ENCODE measurements around the gene ZBED1. TPM values are rescaled to one million over a fixed set of nuclear protein-coding genes. Genes with fewer than 3 reads are reported as not detected.
"Not testable (repeated sequence)": the region's sequence is repeated elsewhere in the genome, so short reads cannot be mapped to it uniquely, and the experiment has no call there.

ZBED1 gene
- total RNA-seq, 1 experiment from 2014 or later = 17.3 TPM

DNA sequence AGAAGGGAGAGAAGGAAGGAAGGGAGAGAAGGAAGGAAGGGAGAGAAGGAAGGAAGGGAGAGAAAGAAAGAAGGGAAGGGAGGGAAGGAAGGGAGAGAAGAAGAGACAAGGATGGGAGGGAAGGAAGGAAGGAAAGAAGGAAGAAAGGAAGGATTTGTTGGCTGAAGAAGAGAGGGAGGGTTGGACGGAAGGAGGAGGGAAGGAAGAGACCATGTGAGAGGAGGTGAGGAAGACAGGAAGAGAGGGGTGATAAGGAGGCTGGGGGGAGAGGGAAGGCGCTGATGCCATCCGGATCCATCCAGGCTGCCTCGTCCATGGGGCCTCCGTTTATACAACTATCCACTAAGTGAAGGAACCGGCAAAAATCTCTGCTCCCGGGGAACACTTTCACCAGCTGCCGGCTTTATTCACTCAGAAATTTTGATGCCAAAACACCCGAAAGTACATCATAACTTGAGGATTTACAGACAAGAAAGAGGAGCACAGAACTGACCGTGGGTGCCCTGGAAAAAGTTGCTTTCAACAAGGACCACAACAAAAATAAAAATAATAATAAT, 14.9 kb downstream of the ZBED1 start:
- Mint-ChIP-seq H3K4me1 (ENCODE audit: low read depth, unreplicated experiment) (no peaks in the 10 kb centered on the region), H3K27ac (ENCODE audit: unreplicated experiment) (no peak overlapping the region), H3K36me3 (ENCODE audit: insufficient read depth, unreplicated experiment) (peaks cover 15% of the 10 kb centered on the region), H3K9me3 (ENCODE audit: low read depth, unreplicated experiment) (no peaks in the 10 kb centered on the region), H3K27me3 (ENCODE audit: unreplicated experiment) (no peaks in the 10 kb centered on the region), H3K4me3 (ENCODE audit: low read depth, unreplicated experiment) (no peak overlapping the region)
- DNase-seq = no peak
- no TSS peak for BruUV-seq (replicated peaks)
- intact Hi-C loops (cut with micrococcal nuclease; ENCODE audit: unreplicated experiment) = no loop called here
- CTCF ChIA-PET = no interaction called here
- TF ChIP-seq, protein P1, sequence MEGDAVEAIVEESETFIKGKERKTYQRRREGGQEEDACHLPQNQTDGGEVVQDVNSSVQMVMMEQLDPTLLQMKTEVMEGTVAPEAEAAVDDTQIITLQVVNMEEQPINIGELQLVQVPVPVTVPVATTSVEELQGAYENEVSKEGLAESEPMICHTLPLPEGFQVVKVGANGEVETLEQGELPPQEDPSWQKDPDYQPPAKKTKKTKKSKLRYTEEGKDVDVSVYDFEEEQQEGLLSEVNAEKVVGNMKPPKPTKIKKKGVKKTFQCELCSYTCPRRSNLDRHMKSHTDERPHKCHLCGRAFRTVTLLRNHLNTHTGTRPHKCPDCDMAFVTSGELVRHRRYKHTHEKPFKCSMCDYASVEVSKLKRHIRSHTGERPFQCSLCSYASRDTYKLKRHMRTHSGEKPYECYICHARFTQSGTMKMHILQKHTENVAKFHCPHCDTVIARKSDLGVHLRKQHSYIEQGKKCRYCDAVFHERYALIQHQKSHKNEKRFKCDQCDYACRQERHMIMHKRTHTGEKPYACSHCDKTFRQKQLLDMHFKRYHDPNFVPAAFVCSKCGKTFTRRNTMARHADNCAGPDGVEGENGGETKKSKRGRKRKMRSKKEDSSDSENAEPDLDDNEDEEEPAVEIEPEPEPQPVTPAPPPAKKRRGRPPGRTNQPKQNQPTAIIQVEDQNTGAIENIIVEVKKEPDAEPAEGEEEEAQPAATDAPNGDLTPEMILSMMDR (IDR thresholded peaks at IDR 0.05; ENCODE audit: unreplicated experiment) = no peak

DNA sequence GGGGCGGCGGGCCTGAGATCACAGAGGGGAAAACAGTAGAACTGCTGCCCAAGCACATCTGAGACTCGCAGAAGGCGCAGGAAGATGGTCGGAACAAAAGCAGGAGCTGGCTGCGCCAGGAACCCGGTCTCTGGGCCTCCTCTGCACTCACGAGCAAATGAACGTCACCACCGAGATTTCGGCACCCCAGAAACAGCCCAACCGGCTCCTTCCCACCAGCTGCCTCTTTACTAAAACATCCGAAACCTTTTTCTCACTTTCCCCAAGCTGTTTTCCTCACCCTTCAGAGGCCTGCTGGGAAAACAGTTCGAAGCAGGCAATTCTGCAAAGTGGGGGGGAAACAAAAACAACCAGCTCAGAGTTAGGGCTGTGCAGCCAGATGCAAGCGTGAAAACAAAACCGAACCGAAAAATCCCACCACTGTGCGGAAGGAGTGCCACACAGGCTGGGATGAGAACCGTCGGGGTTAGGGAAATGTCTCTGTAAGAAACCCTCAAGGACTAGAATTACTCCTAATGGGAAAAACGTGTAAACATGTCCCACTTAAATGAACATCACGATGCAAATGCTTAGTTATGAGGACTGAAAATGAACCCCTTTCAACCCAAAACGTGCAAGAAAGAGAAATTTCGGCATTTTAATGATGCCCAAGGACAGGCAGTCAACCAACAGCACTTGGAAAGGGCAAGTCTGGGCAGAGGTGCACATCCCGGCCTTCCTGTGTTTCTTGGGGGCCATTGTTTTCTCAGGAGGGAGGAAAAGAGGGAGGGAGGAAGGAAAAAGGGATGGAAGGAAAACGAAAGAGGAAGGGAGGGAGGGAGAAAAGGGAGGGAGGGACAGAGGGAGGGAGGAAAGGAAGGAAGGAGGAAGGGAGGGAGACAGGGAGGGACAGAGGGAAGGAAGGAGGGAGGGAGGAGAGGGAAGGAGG, 15.8 kb downstream of the ZBED1 start:
- intact Hi-C loops (cut with micrococcal nuclease; ENCODE audit: unreplicated experiment) = no loop called here
- TF ChIP-seq, protein P1 (IDR thresholded peaks at IDR 0.05; ENCODE audit: unreplicated experiment) = no peak
- Mint-ChIP-seq H3K4me1 (ENCODE audit: low read depth, unreplicated experiment) (no peaks in the 10 kb centered on the region), H3K9me3 (ENCODE audit: low read depth, unreplicated experiment) (no peaks in the 10 kb centered on the region), H3K27ac (ENCODE audit: unreplicated experiment) (no peak overlapping the region), H3K36me3 (ENCODE audit: insufficient read depth, unreplicated experiment) (peaks cover 15% of the 10 kb centered on the region), H3K4me3 (ENCODE audit: low read depth, unreplicated experiment) (no peak overlapping the region), H3K27me3 (ENCODE audit: unreplicated experiment) (no peaks in the 10 kb centered on the region)
- DNase-seq = no peak
- BruUV-seq (replicated peaks) = no TSS peak
- CTCF ChIA-PET = no interaction called here

DNA sequence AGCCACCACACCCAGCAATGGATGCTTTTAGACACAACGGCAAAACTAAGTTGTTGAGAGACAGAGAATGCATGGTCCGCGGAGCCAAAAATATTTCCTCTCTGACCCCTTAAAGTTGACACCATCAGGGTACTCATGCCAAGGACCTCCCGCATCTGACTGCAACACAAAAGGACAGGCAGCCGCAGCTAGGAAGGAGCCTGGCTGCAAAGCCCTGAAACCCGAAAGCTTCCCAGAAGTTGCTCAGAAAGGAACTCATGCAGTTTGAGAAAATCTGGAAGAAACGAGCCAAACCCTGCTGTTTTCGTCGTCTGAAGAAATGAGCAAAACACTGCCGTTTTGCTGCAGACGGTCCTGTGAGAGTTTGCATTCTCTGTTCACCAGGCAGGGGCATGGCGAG, 16.5 kb downstream of the ZBED1 start:
- no peaks in the 10 kb centered on the region for H3K27me3 Mint-ChIP-seq (ENCODE audit: unreplicated experiment)
- no TSS peak for BruUV-seq (replicated peaks)
- H3K36me3 Mint-ChIP-seq (ENCODE audit: insufficient read depth, unreplicated experiment) = peaks cover 15% of the 10 kb centered on the region
- no peak overlapping the region for H3K27ac Mint-ChIP-seq (ENCODE audit: unreplicated experiment)
- H3K4me3 Mint-ChIP-seq (ENCODE audit: low read depth, unreplicated experiment) = no peak overlapping the region
- TF ChIP-seq, protein P1 (IDR thresholded peaks at IDR 0.05; ENCODE audit: unreplicated experiment) = no peak
- DNase-seq = no peak
- H3K9me3 Mint-ChIP-seq (ENCODE audit: low read depth, unreplicated experiment) = no peaks in the 10 kb centered on the region
- CTCF ChIA-PET = no interaction called here
- intact Hi-C loops (cut with micrococcal nuclease; ENCODE audit: unreplicated experiment) = no loop called here
- H3K4me1 Mint-ChIP-seq (ENCODE audit: low read depth, unreplicated experiment) = no peaks in the 10 kb centered on the region

DNA sequence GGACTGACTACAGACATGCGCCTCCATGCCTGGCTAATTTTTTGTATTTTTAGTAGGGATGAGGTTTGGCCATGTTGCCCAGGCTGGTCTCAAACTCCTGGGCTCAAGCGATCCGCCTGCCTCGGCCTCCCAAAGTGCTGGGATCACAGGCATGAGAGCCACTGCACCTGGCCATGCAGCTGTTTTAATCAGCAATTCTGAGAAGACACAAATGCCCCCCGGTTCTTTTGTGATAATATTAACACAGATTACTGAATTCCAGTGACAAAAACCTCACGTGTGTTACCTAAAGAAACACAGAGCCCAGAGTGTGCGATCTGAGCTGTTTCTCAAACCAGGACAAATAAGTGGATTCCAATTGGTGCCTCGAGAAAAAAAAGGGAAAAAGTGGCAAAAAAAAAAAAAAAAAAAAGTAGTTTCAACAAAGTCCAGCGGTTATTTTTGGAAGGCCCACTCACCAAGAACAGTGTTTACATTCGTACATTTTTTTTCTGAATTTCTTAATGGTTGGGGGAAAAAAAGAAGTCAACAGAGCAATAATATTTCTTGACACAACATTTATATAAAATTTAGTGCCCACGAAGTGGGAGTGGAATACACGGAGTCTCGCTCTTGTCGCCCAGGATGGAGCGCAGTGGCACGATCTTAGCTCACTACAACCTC, 17.2 kb downstream of the ZBED1 start:
- TF ChIP-seq, protein P1 (IDR thresholded peaks at IDR 0.05; ENCODE audit: unreplicated experiment) = no peak
- no TSS peak for BruUV-seq (replicated peaks)
- Mint-ChIP-seq H3K27me3 (ENCODE audit: unreplicated experiment) (no peaks in the 10 kb centered on the region), H3K4me3 (ENCODE audit: low read depth, unreplicated experiment) (no peak overlapping the region), H3K4me1 (ENCODE audit: low read depth, unreplicated experiment) (no peaks in the 10 kb centered on the region), H3K9me3 (ENCODE audit: low read depth, unreplicated experiment) (no peaks in the 10 kb centered on the region), H3K27ac (ENCODE audit: unreplicated experiment) (no peak overlapping the region), H3K36me3 (ENCODE audit: insufficient read depth, unreplicated experiment) (peaks cover 14% of the 10 kb centered on the region)
- intact Hi-C loops (cut with micrococcal nuclease; ENCODE audit: unreplicated experiment) = no loop called here
- CTCF ChIA-PET = no interaction called here
- no peak for DNase-seq

DNA sequence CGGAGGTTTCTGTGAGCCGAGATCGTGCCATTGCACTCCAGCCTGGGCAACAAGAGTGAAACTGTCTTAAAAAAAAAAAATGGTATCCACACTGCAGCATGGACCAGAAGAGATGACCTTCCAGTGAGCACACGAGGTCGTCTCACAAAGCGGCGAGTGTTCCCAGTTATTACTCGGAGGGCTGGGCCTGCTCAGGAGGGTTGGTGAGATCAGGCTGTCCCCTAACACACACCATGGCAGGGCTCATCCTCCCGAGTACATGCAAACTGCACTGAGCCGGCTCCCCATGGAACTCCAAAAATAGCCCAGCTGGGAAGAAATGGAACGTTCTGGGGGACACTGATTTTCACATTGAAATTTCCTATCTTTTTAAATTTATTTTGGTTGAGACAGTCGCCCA, 19.2 kb downstream of the ZBED1 start:
- H3K9me3 Mint-ChIP-seq (ENCODE audit: low read depth, unreplicated experiment); H3K27me3 Mint-ChIP-seq (ENCODE audit: unreplicated experiment); H3K27ac Mint-ChIP-seq (ENCODE audit: unreplicated experiment); intact Hi-C loops (cut with micrococcal nuclease; ENCODE audit: unreplicated experiment); CTCF ChIA-PET; BruUV-seq (replicated peaks); DNase-seq; H3K36me3 Mint-ChIP-seq (ENCODE audit: insufficient read depth, unreplicated experiment); H3K4me3 Mint-ChIP-seq (ENCODE audit: low read depth, unreplicated experiment): not testable (repeated sequence)
- H3K4me1 Mint-ChIP-seq (ENCODE audit: low read depth, unreplicated experiment) = peaks cover 16% of the 10 kb centered on the region

DNA sequence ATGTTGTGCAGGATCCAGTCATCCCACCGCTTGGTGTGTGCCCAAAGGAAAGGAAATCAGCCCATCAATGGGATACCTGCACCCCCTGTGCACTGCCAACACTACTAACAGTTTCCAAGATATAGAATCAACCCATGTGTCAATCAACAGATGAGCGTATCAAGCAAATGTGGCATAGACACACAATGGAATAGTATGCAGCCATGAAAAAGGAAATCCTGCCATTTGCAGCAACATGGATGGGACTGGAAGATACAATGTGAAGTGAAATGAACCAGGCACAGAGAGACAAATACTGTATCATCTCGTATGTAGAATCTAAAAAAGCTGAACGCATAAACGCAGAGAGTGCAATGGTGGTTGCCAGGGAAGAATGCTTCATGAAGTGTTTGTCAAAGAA, 20.8 kb downstream of the ZBED1 start:
- DNase-seq; H3K9me3 Mint-ChIP-seq (ENCODE audit: low read depth, unreplicated experiment); H3K36me3 Mint-ChIP-seq (ENCODE audit: insufficient read depth, unreplicated experiment); H3K4me3 Mint-ChIP-seq (ENCODE audit: low read depth, unreplicated experiment); CTCF ChIA-PET; H3K27ac Mint-ChIP-seq (ENCODE audit: unreplicated experiment); BruUV-seq (replicated peaks); H3K27me3 Mint-ChIP-seq (ENCODE audit: unreplicated experiment); intact Hi-C loops (cut with micrococcal nuclease; ENCODE audit: unreplicated experiment): not testable (repeated sequence)
- peaks cover 16% of the 10 kb centered on the region for H3K4me1 Mint-ChIP-seq (ENCODE audit: low read depth, unreplicated experiment)

Measured in Calu3 (cell line).